ENCODE results near the gene CCL8. TPM values are rescaled to one million over a fixed set of nuclear protein-coding genes. Genes with fewer than 3 reads are reported as not detected.

The CCL8 gene
- total and polyA plus RNA-seq, 10 of the 15 experiments (the other 5 are each of a cell fraction or from before 2014, with no cell fraction given): not detected

- Histone ChIP-seq H3K27me3 (replicated peaks in 1 of 2; ENCODE audit: control insufficient read depth in 2 of 2, insufficient read depth in 2 of 2, low read length in 1 of 2) (no peaks in the 10 kb centered on the region; a peak in 1 of 4 replicates), H3K9ac (ENCODE audit: control insufficient read depth, insufficient read depth, low read length) (no peak overlapping the region), H3K4me2 (ENCODE audit: control insufficient read depth, insufficient read depth) (no peak overlapping the region), H3K9me3 (replicated peaks; ENCODE audit: control insufficient read depth, insufficient read depth, low read length) (no peaks in the 10 kb centered on the region), H3K79me2 (ENCODE audit: control insufficient read depth, insufficient read depth, low read length) (no peaks in the 10 kb centered on the region), H4K20me1 (ENCODE audit: control insufficient read depth, insufficient read depth) (no peaks in the 10 kb centered on the region), H3K36me3 (ENCODE audit: control insufficient read depth in 2 of 2, insufficient read depth in 2 of 2, low read length in 1 of 2) (no peaks in the 10 kb centered on the region), H3K4me1 (ENCODE audit: control insufficient read depth, insufficient read depth, low read length) (no peaks in the 10 kb centered on the region), H2AFZ (ENCODE audit: control insufficient read depth, low read depth, low read length) (no peak overlapping the region), H3K4me3 (no peak overlapping the region), H3K27ac (ENCODE audit: control insufficient read depth, insufficient read depth) (no peak overlapping the region)
- ChIA-PET CTCF (no interaction called here), SMC1A (ENCODE audit: uncharacterized antibody, unreplicated experiment) (no interaction called here), RAD21 (ENCODE audit: unreplicated experiment) (interaction anchor here (0.6 kb wide), 1 partner anchor 12 kb away, joined by 3 read pairs; no protein-coding TSS in a partner anchor), POLR2A (no interaction called here)
- in situ Hi-C loops (cut with MboI): no loop called here
- no TSS peak for BruUV-seq (replicated peaks)
- intact Hi-C loops (cut with micrococcal nuclease; ENCODE audit: unreplicated experiment): no loop called here
- 14% methylated on average over 4 of the region's 4 CpGs for WGBS (ENCODE audit: insufficient coverage, insufficient replicate concordance, low lambda C conversion rate, missing lambda C conversion rate)
- TF ChIP-seq JUND (IDR thresholded peaks at IDR 0.05; ENCODE audit: low read depth, low read length) (no peak), CUX1 (IDR thresholded peaks at IDR 0.05; ENCODE audit: insufficient replicate concordance, low read depth, low read length) (no peak), KLF5 (IDR thresholded peaks at IDR 0.05; ENCODE audit: partially characterized antibody) (no peak), MYC (IDR thresholded peaks at IDR 0.05; ENCODE audit: insufficient read depth, insufficient read length, insufficient replicate concordance, low read length, severe bottlenecking) (no peak), POLR2A (IDR thresholded peaks at IDR 0.05; ENCODE audit: low read depth, low read length) (no peak), BCL3 (IDR thresholded peaks at IDR 0.05; ENCODE audit: borderline replicate concordance, insufficient read depth, low read depth, low read length, poor library complexity, severe bottlenecking) (no peak)
- DNase-seq (ENCODE audit: low read depth, low spot score): no peak
- no peak for ATAC-seq
- FAIRE-seq: no peak
Observed at GRCh38 chr17:34349751-34350150, 30.5 kb downstream of the CCL8 start.
